Measurements from ENCODE around the gene NOL3.

NOL3 gene

GRCh38 chr16:67163164-67163998 is 7.0 kb upstream of the NOL3 start:
- Mint-ChIP-seq H3K27ac (no peak overlapping the region), H3K4me3 (peak overlapping the region; percentile 55), H3K36me3 (ENCODE audit: low read depth) (no peaks in the 10 kb centered on the region), H3K9me3 (peaks cover 4% of the 10 kb centered on the region), H3K27me3 (ENCODE audit: low read depth, poor library complexity) (peaks cover 99% of the 10 kb centered on the region), H3K4me1 (peaks cover 6% of the 10 kb centered on the region)
- no peak for TF ChIP-seq CTCF (IDR thresholded peaks at IDR 0.05)
- peak; percentile 65 for DNase-seq

DNA sequence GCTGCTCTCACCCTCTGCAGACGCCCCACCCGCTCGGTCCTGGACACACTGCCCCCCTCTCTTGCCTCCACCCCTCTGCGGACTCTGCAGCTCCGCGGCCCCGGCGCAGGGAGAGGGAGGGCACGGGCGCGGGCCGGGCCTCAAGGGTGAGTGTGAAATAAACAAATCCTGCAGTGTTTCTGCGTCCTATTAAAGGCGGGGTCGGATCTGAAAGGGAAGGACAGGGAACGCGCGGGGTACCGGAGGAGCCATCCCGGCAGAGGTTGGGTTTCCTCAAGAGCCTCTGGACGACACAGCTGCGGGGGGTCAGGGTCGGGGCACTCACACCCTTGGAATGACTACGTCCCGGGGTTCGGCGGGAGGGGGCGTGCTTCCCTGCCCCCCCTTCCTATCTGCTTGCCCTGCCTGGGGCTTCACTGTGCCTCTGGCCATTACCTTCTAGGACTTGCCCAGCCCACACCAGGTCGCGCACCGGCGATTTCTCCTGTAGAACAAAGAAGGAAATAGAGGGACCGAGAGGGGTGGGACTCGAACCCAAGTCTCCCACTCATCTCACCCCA is 6.3 kb upstream of the NOL3 start:
- Mint-ChIP-seq H3K4me1 (peaks cover 3% of the 10 kb centered on the region), H3K27me3 (ENCODE audit: low read depth, poor library complexity) (peaks cover 99% of the 10 kb centered on the region), H3K9me3 (peaks cover 4% of the 10 kb centered on the region), H3K4me3 (peak overlapping the region; percentile 55), H3K27ac (no peak overlapping the region), H3K36me3 (ENCODE audit: low read depth) (no peaks in the 10 kb centered on the region)
- DNase-seq, result no peak
- TF ChIP-seq CTCF (IDR thresholded peaks at IDR 0.05), result no peak

DNA sequence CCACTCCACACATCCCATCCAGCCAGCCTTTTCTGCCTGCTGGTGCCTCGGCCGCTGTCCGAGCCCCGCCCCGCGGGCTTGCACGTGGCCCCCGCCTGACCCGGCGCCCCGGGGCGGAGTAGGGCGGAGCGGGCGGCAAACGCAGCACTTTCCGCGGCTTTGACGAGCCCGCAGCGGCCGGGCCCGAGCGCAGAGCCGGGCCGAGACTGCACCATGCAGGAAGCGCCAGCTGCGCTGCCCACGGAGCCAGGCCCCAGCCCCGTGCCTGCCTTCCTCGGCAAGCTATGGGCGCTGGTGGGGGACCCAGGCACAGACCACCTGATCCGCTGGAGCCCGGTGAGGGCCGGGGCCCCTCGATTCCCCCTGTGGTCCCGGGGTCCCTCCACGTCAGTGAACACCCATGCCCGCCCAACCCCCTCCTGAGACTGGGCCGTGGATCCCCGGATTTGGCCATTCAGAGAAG is 5.7 kb upstream of the NOL3 start, which contains the start of gene HSF4:
Gene HSF4 (plus strand): TSS at position 147 of the 463 bp plus-strand sequence. CDS start 67 bp downstream, at position 214.
- no peak for TF ChIP-seq CTCF (IDR thresholded peaks at IDR 0.05)
- H3K9me3 Mint-ChIP-seq, result peaks cover 4% of the 10 kb centered on the region
- peaks cover 98% of the 10 kb centered on the region for H3K27me3 Mint-ChIP-seq (ENCODE audit: low read depth, poor library complexity)
- no peak for DNase-seq
- peaks cover 9% of the 10 kb centered on the region for H3K4me1 Mint-ChIP-seq
- no peak within 1 kb of the TSS for H3K27ac Mint-ChIP-seq
- no peaks in the 10 kb centered on the region for H3K36me3 Mint-ChIP-seq (ENCODE audit: low read depth)
- peak within 1 kb of the TSS; percentile 55 for H3K4me3 Mint-ChIP-seq

DNA sequence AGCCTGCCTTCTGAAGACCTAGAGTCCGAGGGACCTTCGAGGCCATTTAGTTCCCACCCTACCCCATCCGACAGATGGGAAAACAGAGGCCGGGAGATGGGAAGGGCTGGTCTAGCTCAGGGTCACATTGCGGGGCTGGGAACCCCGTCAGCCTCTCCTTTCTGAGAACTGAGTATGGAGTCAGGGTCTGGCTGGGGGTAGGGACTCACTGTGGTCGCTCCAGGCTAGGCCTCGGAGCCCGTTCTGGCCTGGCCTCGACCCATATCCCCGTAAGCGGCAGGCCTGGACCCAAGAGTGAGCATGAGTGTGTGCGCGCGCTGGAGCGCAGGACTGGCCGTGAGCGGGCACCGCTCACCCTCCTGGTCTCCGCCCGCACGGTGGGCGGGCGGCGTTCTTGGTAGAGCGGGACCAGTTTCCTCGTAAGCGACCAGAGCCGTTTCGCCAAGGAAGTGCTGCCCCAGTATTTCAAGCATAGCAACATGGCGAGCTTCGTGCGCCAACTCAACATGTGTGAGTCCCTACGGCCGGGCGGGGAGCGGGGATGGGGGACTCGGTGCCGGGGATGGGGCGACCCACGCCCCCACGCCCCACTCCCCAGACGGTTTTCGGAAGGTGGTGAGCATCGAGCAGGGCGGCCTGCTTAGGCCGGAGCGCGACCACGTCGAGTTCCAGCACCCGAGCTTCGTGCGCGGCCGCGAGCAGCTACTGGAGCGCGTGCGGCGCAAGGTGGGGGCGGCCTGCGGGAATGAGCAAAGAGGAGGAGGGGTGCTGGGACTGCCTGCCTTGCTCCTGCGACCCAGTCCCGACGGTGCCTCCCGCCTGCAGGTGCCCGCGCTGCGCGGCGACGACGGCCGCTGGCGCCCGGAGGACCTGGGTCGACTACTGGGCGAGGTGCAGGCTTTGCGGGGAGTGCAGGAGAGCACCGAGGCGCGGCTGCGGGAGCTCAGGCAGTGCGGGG is 4.9 kb upstream of the NOL3 start:
- peak overlapping the region; percentile 11 for H3K4me3 Mint-ChIP-seq
- no peak overlapping the region for H3K27ac Mint-ChIP-seq
- H3K9me3 Mint-ChIP-seq, result peaks cover 4% of the 10 kb centered on the region
- H3K36me3 Mint-ChIP-seq (ENCODE audit: low read depth), result no peaks in the 10 kb centered on the region
- no peak for TF ChIP-seq CTCF (IDR thresholded peaks at IDR 0.05)
- peaks cover 96% of the 10 kb centered on the region for H3K27me3 Mint-ChIP-seq (ENCODE audit: low read depth, poor library complexity)
- no peak for DNase-seq
- peaks cover 15% of the 10 kb centered on the region for H3K4me1 Mint-ChIP-seq

- H3K4me3 Mint-ChIP-seq, result no peak overlapping the region
- H3K27me3 Mint-ChIP-seq (ENCODE audit: low read depth, poor library complexity), result peaks cover 93% of the 10 kb centered on the region
Measured at GRCh38 chr16:67166110-67166547, 4.2 kb upstream of the NOL3 start.

More at GRCh38 chr16:67166110-67166547, 4.2 kb upstream of the NOL3 start:
- H3K4me1 Mint-ChIP-seq, result peaks cover 20% of the 10 kb centered on the region
- H3K9me3 Mint-ChIP-seq, result peaks cover 1% of the 10 kb centered on the region
- no peaks in the 10 kb centered on the region for H3K36me3 Mint-ChIP-seq (ENCODE audit: low read depth)
- no peak overlapping the region for H3K27ac Mint-ChIP-seq
- no peak for DNase-seq
- TF ChIP-seq CTCF (IDR thresholded peaks at IDR 0.05), result no peak
